ENCODE results near the gene PTPN14.

PTPN14 gene

GRCh38 chr1:214310010-214310409 lies 241.4 kb downstream of the PTPN14 start:
- DNase-seq (ENCODE audit: low read depth), result no peak

DNA sequence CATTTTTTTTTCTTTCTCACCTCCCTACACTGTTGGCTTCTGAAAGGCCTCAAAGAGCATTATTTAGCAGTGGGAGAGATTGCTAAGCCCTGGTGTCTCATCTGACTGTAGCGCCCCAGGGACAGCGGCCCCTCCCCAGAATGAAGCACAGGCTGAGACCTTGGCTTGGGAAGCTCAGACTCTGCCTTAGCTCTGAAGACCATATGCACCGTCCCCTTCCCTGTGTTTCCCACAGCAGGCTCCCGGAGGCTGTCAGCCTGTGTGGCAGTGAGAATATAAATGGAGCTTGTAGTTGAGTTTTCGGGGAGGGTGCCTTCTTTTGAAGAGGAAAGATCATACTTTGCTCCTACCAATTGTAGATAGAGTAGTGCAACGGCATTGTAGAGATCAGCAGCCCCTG lies 245.1 kb downstream of the PTPN14 start:
- DNase-seq (ENCODE audit: low read depth), result no peak

DNA sequence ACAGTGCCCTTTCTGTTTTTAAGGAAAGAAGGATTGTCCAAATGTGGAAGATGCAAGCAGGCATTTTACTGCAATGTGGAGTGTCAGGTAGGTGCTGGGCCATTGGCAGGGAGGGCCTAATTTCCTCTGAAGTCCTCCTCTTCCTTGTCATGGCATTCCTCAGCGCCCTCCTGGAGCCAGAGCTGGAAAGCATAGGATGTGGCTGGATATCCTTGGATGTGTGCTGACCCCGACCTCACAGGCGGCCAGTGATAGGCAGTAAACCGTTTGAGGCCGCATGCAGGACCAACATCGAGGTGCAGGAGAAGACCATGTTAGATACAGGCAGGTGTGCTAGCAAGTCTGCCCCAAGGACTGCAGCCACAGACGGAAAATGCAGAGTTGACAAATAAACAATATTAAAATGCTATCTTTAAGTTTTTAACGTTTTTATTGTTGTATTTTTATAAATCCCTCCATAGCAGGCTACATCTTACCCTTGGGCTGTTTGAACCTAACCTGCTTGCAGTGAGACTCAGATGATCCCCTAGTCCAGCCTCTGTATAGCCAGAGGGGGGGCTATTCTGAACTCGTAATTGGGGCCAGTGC lies 246.1 kb downstream of the PTPN14 start:
- DNase-seq (ENCODE audit: low read depth), result no peak

DNA sequence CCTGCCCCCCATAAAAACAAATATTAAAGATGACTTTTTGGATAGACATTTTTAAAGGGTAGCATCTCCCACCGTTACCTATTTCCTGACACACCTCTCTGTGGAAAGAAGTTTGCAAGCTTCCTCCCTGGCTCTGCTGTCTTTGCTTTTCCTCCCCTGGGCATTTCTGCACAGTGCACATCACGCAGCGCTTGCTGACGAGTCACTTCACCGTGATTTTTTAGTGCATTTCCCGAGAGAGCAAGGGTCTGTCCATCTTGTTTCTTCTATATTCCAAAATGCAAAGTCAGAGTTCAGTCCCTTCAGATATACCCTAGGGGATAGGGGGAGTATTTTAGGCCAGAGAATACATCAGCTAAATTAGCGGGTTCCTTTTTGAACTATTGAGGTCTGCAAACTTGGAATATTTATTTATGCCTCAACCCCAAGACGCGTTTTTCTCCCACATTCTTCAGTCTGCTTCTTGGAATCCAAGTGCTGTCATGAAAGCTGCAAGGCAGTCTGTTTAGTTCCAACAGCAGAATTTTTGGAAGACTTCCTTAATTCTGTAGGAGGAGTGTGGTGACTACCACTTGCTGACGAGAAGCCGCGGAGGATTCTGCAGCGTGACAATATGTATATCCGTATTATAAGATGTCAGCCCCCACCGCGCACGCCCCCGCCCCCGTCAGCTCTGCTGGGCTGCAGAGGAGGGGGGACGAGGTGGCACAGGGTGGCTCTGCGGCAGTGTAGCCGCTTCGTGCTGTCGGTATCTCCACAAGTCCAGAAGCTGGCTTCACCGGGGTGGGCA lies 248.1 kb downstream of the PTPN14 start:
- no peak for DNase-seq (ENCODE audit: low read depth)

DNA sequence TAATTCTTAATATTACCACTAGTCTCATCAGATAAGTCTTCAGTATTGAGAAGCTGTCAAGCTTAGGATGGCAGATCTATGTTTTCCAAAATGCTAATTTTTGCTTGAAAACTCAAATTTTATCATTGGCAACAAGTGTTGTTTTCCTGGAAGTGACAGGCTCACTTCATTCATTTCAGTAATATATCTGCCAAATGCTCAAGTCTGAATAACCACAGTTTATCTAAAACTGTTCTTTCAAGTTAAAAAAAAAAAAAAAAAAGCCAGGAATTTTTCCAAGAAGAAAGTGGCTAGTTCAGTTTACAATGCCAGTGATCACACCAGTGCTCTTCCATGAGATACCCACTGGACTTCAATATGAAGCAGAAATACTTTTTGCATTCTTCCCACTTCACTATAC lies 249.9 kb downstream of the PTPN14 start:
- no peak for DNase-seq (ENCODE audit: low read depth)

DNA sequence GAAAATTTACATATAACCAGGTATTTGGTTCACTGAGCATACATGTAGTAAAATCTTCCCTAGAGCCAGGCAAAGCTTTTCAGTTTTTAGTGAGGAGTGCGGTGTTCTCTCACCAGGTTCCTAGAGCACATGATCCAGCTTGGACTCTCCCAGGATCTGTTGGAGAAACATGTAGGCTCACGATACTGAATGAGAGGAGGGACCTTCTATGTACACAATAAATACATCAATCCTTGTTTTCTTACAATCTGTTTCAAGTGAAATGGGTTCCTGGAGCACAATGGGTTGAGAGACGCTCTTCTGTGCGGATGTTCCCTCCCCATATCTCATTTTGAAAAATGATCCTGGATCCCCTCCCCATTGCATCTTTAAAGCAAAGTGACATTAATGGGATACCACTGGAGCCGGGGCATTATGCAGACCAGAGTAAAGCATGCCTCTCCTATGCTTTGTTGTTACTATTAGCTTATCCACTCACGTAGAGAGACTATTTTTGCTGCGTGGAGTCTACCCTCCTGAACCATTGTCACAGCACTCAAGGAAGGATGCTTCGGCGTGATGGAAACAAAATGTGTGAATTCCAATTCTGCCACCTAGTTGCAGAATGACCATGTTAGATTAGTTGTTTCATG lies 251.1 kb downstream of the PTPN14 start:
- DNase-seq (ENCODE audit: low read depth), result no peak
